ENCODE results near the gene TMEM82.

TMEM82 gene

GRCh38 chr1:15730936-15731335, 11.4 kb upstream of the TMEM82 start:
- no peak for DNase-seq (ENCODE audit: low read depth)
- H3K4me3 ChIP-seq (ENCODE audit: low read depth, low read length): no peak overlapping the region
- TF ChIP-seq CTCF (IDR thresholded peaks at IDR 0.05; ENCODE audit: low read depth, low read length, missing control alignments): no peak

GRCh38 chr1:15731735-15732685, 10.3 kb upstream of the TMEM82 start:
- no peak for DNase-seq (ENCODE audit: low read depth)
- TF ChIP-seq CTCF (IDR thresholded peaks at IDR 0.05; ENCODE audit: low read depth, low read length, missing control alignments): no peak
- no peak overlapping the region for H3K4me3 ChIP-seq (ENCODE audit: low read depth, low read length)

GRCh38 chr1:15732686-15733081, 9.6 kb upstream of the TMEM82 start:
- TF ChIP-seq CTCF (IDR thresholded peaks at IDR 0.05; ENCODE audit: low read depth, low read length, missing control alignments): no peak
- no peak overlapping the region for H3K4me3 ChIP-seq (ENCODE audit: low read depth, low read length)
- no peak for DNase-seq (ENCODE audit: low read depth)

- no peak for DNase-seq (ENCODE audit: low read depth)
- TF ChIP-seq CTCF (IDR thresholded peaks at IDR 0.05; ENCODE audit: low read depth, low read length, missing control alignments): no peak
- H3K4me3 ChIP-seq (ENCODE audit: low read depth, low read length): no peak overlapping the region
Observed at GRCh38 chr1:15733218-15733725, 9.0 kb upstream of the TMEM82 start.

GRCh38 chr1:15733726-15734226, 8.5 kb upstream of the TMEM82 start:
- no peak for TF ChIP-seq CTCF (IDR thresholded peaks at IDR 0.05; ENCODE audit: low read depth, low read length, missing control alignments)
- no peak overlapping the region for H3K4me3 ChIP-seq (ENCODE audit: low read depth, low read length)
- DNase-seq (ENCODE audit: low read depth): no peak

- TF ChIP-seq CTCF (IDR thresholded peaks at IDR 0.05; ENCODE audit: low read depth, low read length, missing control alignments): no peak
- H3K4me3 ChIP-seq (ENCODE audit: low read depth, low read length): no peak overlapping the region
- DNase-seq (ENCODE audit: low read depth): no peak
Observed at GRCh38 chr1:15734296-15734695, 8.0 kb upstream of the TMEM82 start.

Data from GM12864 (cell line).